ENCODE measurements around the gene TIMMDC1.

Gene TIMMDC1

GRCh38 chr3:119498186-119499011 lies at the start of gene TIMMDC1:
TSS of gene TIMMDC1 (plus strand) at chr3:119498547. CDS start at chr3:119498734, 187 bp downstream.
- DNase-seq = peak; percentile 80 to 91

GRCh38 chr3:119453822-119454221 lies 44.5 kb upstream of the TIMMDC1 start:
- no peak for DNase-seq

GRCh38 chr3:119456469-119456868 lies 41.9 kb upstream of the TIMMDC1 start:
- DNase-seq = no peak

GRCh38 chr3:119457246-119457645 lies 41.1 kb upstream of the TIMMDC1 start:
- no peak for DNase-seq

- peak; percentile 96 to 97 for DNase-seq
These were observed 34.9 kb upstream of the TIMMDC1 start, which contains the start of gene TMEM39A for GRCh38 chr3:119463171-119464169. TSS of gene TMEM39A (minus strand) at chr3:119463615. CDS start at chr3:119462074, 1,541 bp downstream.

- peak in 1 of 2 donors; percentile 0 for DNase-seq
These were observed 30.3 kb upstream of the TIMMDC1 start for GRCh38 chr3:119468041-119468440.

- no peak for DNase-seq
These were observed 28.7 kb upstream of the TIMMDC1 start for GRCh38 chr3:119469418-119470189.

GRCh38 chr3:119470866-119471265 lies 27.5 kb upstream of the TIMMDC1 start:
- DNase-seq = no peak

GRCh38 chr3:119481079-119481478 lies 17.3 kb upstream of the TIMMDC1 start:
- no peak for DNase-seq

GRCh38 chr3:119483101-119483500 lies 15.2 kb upstream of the TIMMDC1 start:
- no peak for DNase-seq

- no peak for DNase-seq
These were observed 12.8 kb upstream of the TIMMDC1 start for GRCh38 chr3:119485563-119485962.

GRCh38 chr3:119490153-119490552 lies 8.2 kb upstream of the TIMMDC1 start:
- DNase-seq = no peak

GRCh38 chr3:119492128-119492527 lies 6.2 kb upstream of the TIMMDC1 start:
- no peak for DNase-seq

GRCh38 chr3:119492810-119493209 lies 5.5 kb upstream of the TIMMDC1 start:
- no peak for DNase-seq

GRCh38 chr3:119494597-119494996 lies 3.8 kb upstream of the TIMMDC1 start:
- no peak for DNase-seq

- no peak for DNase-seq
These were observed 544 bp upstream of the TIMMDC1 start for GRCh38 chr3:119497820-119498185.

- no peak for DNase-seq
These were observed 1.9 kb downstream of the TIMMDC1 start for GRCh38 chr3:119500265-119500664.

- no peak for DNase-seq
These were observed 2.6 kb downstream of the TIMMDC1 start for GRCh38 chr3:119500901-119501300.

GRCh38 chr3:119506631-119507030 lies 8.3 kb downstream of the TIMMDC1 start:
- no peak for DNase-seq

- DNase-seq = no peak
These were observed 9.1 kb downstream of the TIMMDC1 start for GRCh38 chr3:119507404-119507803.

GRCh38 chr3:119508172-119508845 lies 10.0 kb downstream of the TIMMDC1 start:
- DNase-seq = peak in 1 of 2 donors; percentile 6

GRCh38 chr3:119510690-119511089 lies 12.3 kb downstream of the TIMMDC1 start:
- no peak for DNase-seq
